Activated CD4-positive, alpha-beta T cell treated with anti-CD3 and anti-CD28 coated beads for 48 hours (primary cell): ENCODE measurements around the gene HLA-F.

Experiments
- DNase-seq: peaks from one replicate; pipeline ENCODE4 v3.0.0-alpha.2; 2020

HLA-F gene

GRCh38 chr6:29744621-29745020 lies 21.4 kb downstream of the HLA-F start:
- DNase-seq, result no peak

DNA sequence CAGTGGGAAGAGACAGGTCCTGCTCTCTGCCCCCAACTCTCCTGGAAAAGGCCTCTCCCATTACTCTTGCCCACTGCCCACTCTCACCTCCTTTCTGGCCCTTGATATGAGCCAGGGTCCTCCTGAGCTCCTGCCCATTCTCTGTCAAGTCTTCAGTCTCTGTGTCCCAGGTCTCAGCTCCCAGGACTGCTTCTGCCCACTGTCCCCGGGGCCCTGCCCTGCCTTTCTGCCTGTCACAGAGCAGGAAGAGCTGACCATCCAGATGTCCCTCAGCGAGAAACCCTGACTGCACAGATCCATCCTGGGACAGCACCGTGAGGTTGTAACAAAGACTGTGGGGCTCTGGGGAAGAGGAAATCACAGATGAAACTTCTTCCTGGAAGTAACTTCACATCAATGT lies 22.2 kb downstream of the HLA-F start:
- no peak for DNase-seq

GRCh38 chr6:29745855-29746449 lies 22.7 kb downstream of the HLA-F start:
- DNase-seq, result no peak

GRCh38 chr6:29746846-29747687 lies 23.8 kb downstream of the HLA-F start:
- DNase-seq, result no peak

- no peak for DNase-seq
These were observed 24.5 kb downstream of the HLA-F start for GRCh38 chr6:29747688-29748250.

- peak; percentile 88 for DNase-seq
These were observed 25.4 kb downstream of the HLA-F start for GRCh38 chr6:29748391-29749307.

- no peak for DNase-seq
These were observed 26.1 kb downstream of the HLA-F start for GRCh38 chr6:29749308-29749662.

GRCh38 chr6:29749668-29750067 lies 26.4 kb downstream of the HLA-F start:
- DNase-seq, result no peak

- no peak for DNase-seq
These were observed 27.5 kb downstream of the HLA-F start for GRCh38 chr6:29750709-29751108.

DNA sequence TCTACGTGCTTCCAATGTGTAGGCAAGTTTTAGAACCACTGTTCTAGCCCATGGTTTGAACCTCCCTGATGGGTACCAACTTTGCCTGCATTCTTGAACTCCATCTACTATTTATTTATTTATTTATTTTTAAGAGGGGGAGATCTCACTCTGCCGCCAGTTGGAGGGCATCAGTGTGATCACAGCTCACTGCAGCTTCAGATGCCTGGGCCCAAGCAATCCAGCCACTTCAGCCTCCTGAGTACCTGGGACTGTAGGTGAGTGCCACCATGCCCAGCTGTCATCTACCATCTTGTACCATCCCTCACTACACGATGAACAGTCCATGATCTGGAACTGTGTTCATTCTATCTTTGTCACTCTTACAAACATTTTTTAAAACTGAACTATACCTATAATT lies 28.2 kb downstream of the HLA-F start:
- no peak for DNase-seq

- peak; percentile 89 for DNase-seq
These were observed 29.4 kb downstream of the HLA-F start for GRCh38 chr6:29752451-29753308.

- DNase-seq, result no peak
These were observed 30.0 kb downstream of the HLA-F start for GRCh38 chr6:29753309-29753644.

DNA sequence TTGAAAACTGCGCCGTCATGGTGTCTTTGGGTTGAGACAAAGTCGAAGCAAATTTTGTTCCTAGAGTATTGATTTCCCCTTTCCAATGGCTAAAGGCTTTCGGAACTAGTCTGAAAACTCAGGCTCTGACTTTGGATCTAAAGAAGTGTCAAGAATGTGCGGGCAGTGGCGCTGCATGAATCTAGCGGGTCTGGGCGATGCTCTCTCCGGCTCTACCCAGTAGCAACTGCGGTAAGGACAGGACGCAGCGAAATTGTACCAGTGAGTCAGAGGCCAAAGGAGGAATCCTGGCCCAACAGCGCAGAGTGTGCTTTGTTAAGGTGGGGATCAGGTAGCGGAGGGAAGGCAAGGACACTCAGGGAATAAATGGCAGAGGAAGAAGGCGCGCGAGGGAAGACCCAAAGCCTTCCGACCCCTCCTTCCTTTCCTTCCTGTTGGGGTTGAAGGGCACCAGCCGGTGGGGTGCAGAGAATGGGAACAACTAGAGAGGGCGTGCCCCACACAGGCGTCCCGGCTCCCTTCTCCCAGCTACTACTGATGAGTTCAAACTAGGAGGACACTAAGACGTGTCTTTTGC lies 32.1 kb downstream of the HLA-F start:
- no peak for DNase-seq

DNA sequence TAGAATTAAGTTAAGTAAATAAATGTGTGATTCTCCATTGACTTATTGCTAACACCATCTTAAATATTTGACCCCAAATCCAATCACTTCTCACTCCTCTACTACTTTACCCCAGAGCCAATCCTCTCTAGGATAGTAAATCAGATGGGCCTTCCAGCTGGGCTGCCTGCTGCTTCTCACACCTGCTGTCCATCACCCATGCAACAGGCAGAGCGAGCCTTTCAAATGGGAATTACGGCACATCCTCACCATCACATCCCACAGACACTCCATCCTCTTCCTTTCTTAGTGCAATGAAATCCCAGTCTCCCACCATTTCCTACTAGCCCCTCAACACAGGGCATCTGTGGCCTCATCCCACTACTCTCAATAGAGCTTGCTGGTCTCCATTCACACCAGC lies 34.0 kb downstream of the HLA-F start:
- no peak for DNase-seq

- DNase-seq, result no peak
These were observed 34.6 kb downstream of the HLA-F start for GRCh38 chr6:29757701-29758293.

- DNase-seq, result no peak
These were observed 35.5 kb downstream of the HLA-F start for GRCh38 chr6:29758761-29759160.

GRCh38 chr6:29759457-29759856 lies 36.2 kb downstream of the HLA-F start:
- DNase-seq, result no peak

GRCh38 chr6:29760328-29760727 lies 37.1 kb downstream of the HLA-F start:
- no peak for DNase-seq

- no peak for DNase-seq
These were observed 38.8 kb downstream of the HLA-F start for GRCh38 chr6:29762051-29762450.

DNA sequence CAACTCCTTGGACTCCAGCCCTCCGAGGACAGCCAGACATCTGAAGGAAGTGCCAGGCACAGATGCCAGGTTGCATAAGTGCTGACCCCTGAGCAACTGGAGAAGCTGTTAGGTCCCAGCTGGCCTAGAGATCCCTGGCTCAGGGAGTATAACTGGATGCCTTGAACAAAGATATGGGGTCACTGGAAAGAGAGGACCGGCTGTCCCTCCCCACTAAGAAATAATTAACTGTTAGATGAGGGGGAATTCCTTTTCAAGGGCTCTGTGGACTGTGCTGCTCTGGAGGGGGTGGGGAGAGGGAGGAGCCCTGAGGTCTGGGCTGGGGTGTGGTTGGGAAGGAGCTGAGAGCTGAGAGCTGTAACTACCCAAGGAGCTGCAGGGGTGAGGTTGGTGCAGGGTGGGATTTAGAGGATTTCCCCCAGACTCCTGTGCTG lies 39.6 kb downstream of the HLA-F start:
- DNase-seq, result no peak

DNA sequence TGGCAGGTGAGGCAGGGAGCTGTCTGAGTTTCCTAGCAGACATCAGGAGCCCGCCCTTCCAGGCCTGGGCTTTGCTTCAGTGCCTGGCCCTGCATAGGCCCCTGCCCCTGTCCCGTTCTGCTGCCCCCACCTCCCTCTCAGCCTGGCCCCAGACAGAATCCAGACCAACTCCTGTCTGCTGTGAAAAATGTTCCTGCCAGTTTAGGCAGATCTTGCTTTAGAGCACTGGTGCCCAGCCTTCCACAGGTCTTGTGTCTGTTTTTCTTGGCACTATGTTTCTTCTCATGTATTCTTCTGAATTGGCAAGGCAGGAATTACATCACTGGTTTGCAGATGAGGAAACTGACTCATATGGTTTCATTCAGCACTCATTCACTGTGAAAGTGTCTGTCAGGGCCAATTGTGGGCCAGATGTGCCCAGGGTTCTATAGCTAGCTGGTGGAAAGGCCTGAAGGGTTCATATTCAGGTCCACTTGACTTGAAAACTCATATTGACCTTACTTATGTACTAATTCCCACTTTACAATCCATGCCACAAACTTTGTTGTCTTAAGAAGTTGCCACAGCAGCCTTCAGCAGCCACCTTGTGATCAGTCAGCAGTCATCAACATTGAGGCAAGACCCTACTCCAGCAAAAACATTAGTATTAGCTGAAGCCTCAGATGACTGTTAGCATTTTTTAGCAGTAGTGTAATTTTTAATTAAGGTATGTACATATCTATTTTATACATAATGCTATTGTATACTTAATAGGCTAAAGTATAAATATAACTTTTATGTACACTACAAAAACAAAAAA lies 40.5 kb downstream of the HLA-F start:
- DNase-seq, result peak; percentile 46
